Endothelial cell of umbilical vein (primary cell): ENCODE measurements around the gene DDX27.

Experiments
- CTCF ChIP-seq, 2 donors: IDR thresholded peaks; 1 replicate in 1 of 2; 2 replicates in 1 of 2; pipeline ENCODE4 v1.5.1; 2011; ENCODE audit warnings: low read length in 2 of 2, mild to moderate bottlenecking in 2 of 2, moderate library complexity in 2 of 2, control low read depth in 1 of 2, inconsistent platforms in 1 of 2, low read depth in 1 of 2; ENCODE audit not compliant: insufficient read depth in 1 of 2; ENCODE audit errors: extremely low read depth in 1 of 2
- POLR2A ChIP-seq: IDR thresholded peaks from 2 replicates; pipeline ENCODE4 v1.6.1; 2012; ENCODE audit warnings: low read depth, mild to moderate bottlenecking, control low read depth, low read length

GRCh38 chr20:49262444-49262843 lies 43.2 kb downstream of the DDX27 start:
- no peak for TF ChIP-seq CTCF (IDR thresholded peaks at IDR 0.05; ENCODE audit: extremely low read depth in 1 of 2, insufficient read depth in 1 of 2, low read depth in 1 of 2, low read length in 2 of 2)
- no peak for TF ChIP-seq POLR2A
